OCI-LY3 (cell line): Measurements from ENCODE around the gene GLB1L3.

Experiments used
- EZH2phosphoT487 ChIP-seq: fragments of 200-600 bp; shearing (Covaris generic); IDR thresholded peaks from 2 replicates; pipeline ENCODE4 v1.6.1; 2018; ENCODE audit warnings: antibody characterized with exemption, mixed run types, low read depth
- TF ChIP-seq, protein P1 (sequence below): fragments of 200-600, 300-600 bp; sonication (generic); IDR thresholded peaks from 2 replicates; pipeline ENCODE4 v1.5.1; 2014; ENCODE audit warnings: antibody characterized with exemption, low read length, low read depth

DNA sequence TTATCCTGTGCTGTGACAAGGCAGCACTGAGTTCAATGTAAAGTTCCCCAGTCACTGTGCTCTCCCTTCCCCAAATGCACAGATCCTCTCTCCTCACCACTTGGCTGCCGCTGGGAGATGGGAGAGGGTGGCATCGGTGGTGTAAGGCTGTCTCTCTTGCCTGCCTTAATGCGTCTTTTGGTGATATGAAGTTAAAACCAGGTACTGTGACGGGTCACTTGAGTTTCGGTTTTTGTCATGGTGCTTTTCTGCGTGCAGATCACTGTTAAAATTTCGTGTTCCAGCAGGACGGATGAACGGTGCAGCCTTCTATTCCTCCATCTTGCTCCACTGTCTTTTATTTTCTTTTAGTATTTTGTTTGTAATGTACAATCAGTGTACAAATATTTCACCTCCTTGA, 74.2 kb downstream of the GLB1L3 start:
- TF ChIP-seq, protein P1, sequence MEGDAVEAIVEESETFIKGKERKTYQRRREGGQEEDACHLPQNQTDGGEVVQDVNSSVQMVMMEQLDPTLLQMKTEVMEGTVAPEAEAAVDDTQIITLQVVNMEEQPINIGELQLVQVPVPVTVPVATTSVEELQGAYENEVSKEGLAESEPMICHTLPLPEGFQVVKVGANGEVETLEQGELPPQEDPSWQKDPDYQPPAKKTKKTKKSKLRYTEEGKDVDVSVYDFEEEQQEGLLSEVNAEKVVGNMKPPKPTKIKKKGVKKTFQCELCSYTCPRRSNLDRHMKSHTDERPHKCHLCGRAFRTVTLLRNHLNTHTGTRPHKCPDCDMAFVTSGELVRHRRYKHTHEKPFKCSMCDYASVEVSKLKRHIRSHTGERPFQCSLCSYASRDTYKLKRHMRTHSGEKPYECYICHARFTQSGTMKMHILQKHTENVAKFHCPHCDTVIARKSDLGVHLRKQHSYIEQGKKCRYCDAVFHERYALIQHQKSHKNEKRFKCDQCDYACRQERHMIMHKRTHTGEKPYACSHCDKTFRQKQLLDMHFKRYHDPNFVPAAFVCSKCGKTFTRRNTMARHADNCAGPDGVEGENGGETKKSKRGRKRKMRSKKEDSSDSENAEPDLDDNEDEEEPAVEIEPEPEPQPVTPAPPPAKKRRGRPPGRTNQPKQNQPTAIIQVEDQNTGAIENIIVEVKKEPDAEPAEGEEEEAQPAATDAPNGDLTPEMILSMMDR, result no peak
- TF ChIP-seq EZH2phosphoT487, result no peak
